Measurements from ENCODE around the gene COMP. TPM values are rescaled to one million over a fixed set of nuclear protein-coding genes. Genes with fewer than 3 reads are reported as not detected.

COMP gene
- total and polyA plus RNA-seq, 2 donors (not counting 1 experiment from before 2014, with no cell fraction given) = not detected

DNA sequence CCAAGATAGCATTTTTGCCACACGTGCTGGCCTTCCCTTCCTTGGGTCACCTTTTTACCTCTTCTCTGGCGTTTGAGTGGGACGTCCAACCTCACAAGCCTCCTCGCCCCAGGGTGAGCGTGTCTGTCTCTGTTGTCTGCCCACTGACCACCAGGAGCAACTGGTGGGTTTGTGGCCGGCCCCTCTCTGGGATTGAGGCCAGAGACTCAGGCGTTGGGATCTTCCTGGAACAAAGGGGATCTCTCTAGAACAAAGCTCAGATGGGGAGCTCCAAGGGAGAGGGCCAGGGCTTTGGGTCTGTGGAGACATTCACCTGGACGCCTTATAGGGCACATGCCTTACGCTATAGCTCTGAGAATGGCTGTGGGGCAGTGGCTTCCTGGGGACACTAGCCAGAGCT lies 17.4 kb downstream of the COMP start:
- no peak for DNase-seq
- Histone ChIP-seq H3K9ac (ENCODE audit: low read length) (no peak overlapping the region), H3K79me2 (ENCODE audit: control insufficient read depth, insufficient read depth, low read length) (no peaks in the 10 kb centered on the region), H3K36me3 (replicated peaks in 1 of 2; ENCODE audit: control extremely low read depth in 1 of 2, control insufficient read depth in 1 of 2, extremely low read depth in 1 of 2, insufficient read depth in 2 of 2, low read length in 1 of 2) (peaks cover 0 to 8% of the 10 kb centered on the region in 2 experiments), H3K4me2 (replicated peaks; ENCODE audit: low read depth, low read length, poor library complexity, severe bottlenecking) (no peak overlapping the region), H3K27ac (ENCODE audit: low read length in 2 of 2) (no peak overlapping the region), H4K20me1 (ENCODE audit: control insufficient read depth, insufficient read depth, low read length, poor library complexity, severe bottlenecking) (no peaks in the 10 kb centered on the region), H3K4me1 (ENCODE audit: control insufficient read depth in 2 of 2, insufficient read depth in 2 of 2, low read length in 2 of 2) (no peaks in the 10 kb centered on the region), H3K4me3 (ENCODE audit: control extremely low read depth in 1 of 5, extremely low read depth in 1 of 5, insufficient read depth in 1 of 5, low read depth in 2 of 5, low read length in 4 of 5) (no peak overlapping the region), H3K9me3 (ENCODE audit: control extremely low read depth in 1 of 3, control insufficient read depth in 2 of 3, insufficient read depth in 1 of 3, low read length in 2 of 3) (no peaks in the 10 kb centered on the region), H2AFZ (ENCODE audit: insufficient read depth, low read depth, low read length, poor library complexity, severe bottlenecking) (no peak overlapping the region), H3K27me3 (replicated peaks in 1 of 4; ENCODE audit: control extremely low read depth in 1 of 4, control insufficient read depth in 3 of 4, insufficient read depth in 4 of 4, low read length in 3 of 4) (no peaks in the 10 kb centered on the region)
- H3K27ac Mint-ChIP-seq = no peak overlapping the region
- POLR2A ChIA-PET = no interaction called here
- CTCF ChIA-PET = no interaction called here
- TF ChIP-seq, protein P1, sequence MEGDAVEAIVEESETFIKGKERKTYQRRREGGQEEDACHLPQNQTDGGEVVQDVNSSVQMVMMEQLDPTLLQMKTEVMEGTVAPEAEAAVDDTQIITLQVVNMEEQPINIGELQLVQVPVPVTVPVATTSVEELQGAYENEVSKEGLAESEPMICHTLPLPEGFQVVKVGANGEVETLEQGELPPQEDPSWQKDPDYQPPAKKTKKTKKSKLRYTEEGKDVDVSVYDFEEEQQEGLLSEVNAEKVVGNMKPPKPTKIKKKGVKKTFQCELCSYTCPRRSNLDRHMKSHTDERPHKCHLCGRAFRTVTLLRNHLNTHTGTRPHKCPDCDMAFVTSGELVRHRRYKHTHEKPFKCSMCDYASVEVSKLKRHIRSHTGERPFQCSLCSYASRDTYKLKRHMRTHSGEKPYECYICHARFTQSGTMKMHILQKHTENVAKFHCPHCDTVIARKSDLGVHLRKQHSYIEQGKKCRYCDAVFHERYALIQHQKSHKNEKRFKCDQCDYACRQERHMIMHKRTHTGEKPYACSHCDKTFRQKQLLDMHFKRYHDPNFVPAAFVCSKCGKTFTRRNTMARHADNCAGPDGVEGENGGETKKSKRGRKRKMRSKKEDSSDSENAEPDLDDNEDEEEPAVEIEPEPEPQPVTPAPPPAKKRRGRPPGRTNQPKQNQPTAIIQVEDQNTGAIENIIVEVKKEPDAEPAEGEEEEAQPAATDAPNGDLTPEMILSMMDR (IDR thresholded peaks at IDR 0.05) = no peak
- no peak for TF ChIP-seq EZH2 (IDR thresholded peaks at IDR 0.05; ENCODE audit: borderline replicate concordance, insufficient read depth, low read depth, low read length, poor library complexity, severe bottlenecking)
- H3K9me3 Mint-ChIP-seq (ENCODE audit: insufficient read depth) = no peaks in the 10 kb centered on the region
- no peak for ATAC-seq (ENCODE audit: low read depth)
- intact Hi-C loops (cut with micrococcal nuclease) = no loop called here
- H3K4me1 Mint-ChIP-seq = no peaks in the 10 kb centered on the region
- no peaks in the 10 kb centered on the region for H3K27me3 Mint-ChIP-seq
- H3K4me3 Mint-ChIP-seq = no peak overlapping the region
- 91% methylated on average over 9 of the region's 9 CpGs for WGBS (ENCODE audit: insufficient coverage)

DNA sequence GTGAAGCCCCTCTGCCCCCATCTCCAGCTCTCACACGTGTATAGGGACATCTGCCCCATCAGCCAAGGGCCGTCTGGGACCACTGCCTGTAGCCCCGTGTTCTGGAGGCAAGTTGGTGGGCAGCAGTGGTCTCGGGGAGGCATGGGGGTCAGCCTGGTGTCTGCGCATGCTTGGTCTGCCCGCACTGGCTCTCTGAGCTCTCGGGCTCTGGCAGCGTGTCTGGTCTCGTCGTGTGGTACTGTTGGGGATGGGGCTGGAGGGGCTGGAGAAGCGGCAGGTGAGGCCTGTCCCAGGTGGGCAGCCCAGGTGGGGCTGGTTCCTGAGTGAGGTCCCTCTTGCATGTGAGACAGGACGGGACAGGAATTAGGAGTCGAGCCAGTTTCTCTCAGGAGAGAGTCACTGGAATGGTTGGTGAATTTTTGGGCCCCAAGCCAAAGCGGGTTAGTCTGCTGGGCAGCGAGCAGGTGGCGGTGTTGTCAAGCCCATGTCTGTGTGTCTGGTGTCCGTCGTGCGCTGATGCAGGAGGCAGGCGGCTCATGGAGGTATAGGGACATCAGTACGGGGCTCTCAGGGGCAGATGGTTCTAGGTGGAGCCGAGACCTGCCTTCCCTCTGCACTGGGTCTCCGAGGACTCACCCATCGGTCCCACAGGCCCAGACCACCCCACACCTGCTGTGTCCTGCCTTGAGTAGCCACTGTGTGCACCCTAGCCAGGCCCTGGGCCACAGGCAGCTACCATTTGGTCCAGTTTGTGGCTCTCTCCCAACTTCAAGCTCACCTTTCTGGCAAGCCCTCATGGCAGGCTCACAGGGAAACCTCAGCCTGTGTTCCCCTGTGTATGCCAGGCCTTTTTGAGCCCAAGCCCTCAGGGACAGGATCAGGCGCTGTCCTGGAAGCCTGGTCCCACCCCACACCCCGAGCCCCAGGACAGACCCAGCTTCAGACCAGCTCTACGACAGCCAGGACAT lies 18.2 kb downstream of the COMP start:
- H3K27me3 ChIP-seq (replicated peaks in 1 of 4; ENCODE audit: control extremely low read depth in 1 of 4, control insufficient read depth in 3 of 4, insufficient read depth in 4 of 4, low read length in 3 of 4) = no peaks in the 10 kb centered on the region
- no peaks in the 10 kb centered on the region for H3K9me3 Mint-ChIP-seq (ENCODE audit: insufficient read depth)
- peaks cover 0 to 8% of the 10 kb centered on the region in 2 experiments for H3K36me3 ChIP-seq (replicated peaks in 1 of 2; ENCODE audit: control extremely low read depth in 1 of 2, control insufficient read depth in 1 of 2, extremely low read depth in 1 of 2, insufficient read depth in 2 of 2, low read length in 1 of 2)
- no peak overlapping the region for H3K27ac Mint-ChIP-seq
- 88% methylated on average over 26 of the region's 27 CpGs for WGBS (ENCODE audit: insufficient coverage)
- ChIA-PET CTCF (interaction anchor here (0.6 kb wide), 1 partner anchor 261 kb away, joined by 4 read pairs; no protein-coding TSS in a partner anchor), POLR2A (no interaction called here)
- no peak overlapping the region for H3K4me3 ChIP-seq (ENCODE audit: control extremely low read depth in 1 of 5, extremely low read depth in 1 of 5, insufficient read depth in 1 of 5, low read depth in 2 of 5, low read length in 4 of 5)
- H3K4me1 Mint-ChIP-seq = no peaks in the 10 kb centered on the region
- H3K4me2 ChIP-seq (replicated peaks; ENCODE audit: low read depth, low read length, poor library complexity, severe bottlenecking) = no peak overlapping the region
- H3K79me2 ChIP-seq (ENCODE audit: control insufficient read depth, insufficient read depth, low read length) = no peaks in the 10 kb centered on the region
- no peak for TF ChIP-seq EZH2 (IDR thresholded peaks at IDR 0.05; ENCODE audit: borderline replicate concordance, insufficient read depth, low read depth, low read length, poor library complexity, severe bottlenecking)
- TF ChIP-seq, protein P1 (IDR thresholded peaks at IDR 0.05) = no peak
- H3K27ac ChIP-seq (ENCODE audit: low read length in 2 of 2) = no peak overlapping the region
- H3K9me3 ChIP-seq (ENCODE audit: control extremely low read depth in 1 of 3, control insufficient read depth in 2 of 3, insufficient read depth in 1 of 3, low read length in 2 of 3) = no peaks in the 10 kb centered on the region
- no peak overlapping the region for H2AFZ ChIP-seq (ENCODE audit: insufficient read depth, low read depth, low read length, poor library complexity, severe bottlenecking)
- H3K4me1 ChIP-seq (ENCODE audit: control insufficient read depth in 2 of 2, insufficient read depth in 2 of 2, low read length in 2 of 2) = no peaks in the 10 kb centered on the region
- no peaks in the 10 kb centered on the region for H3K27me3 Mint-ChIP-seq
- ATAC-seq (ENCODE audit: low read depth) (no peak), DNase-seq (no peak)
- no peak overlapping the region for H3K4me3 Mint-ChIP-seq
- intact Hi-C loops (cut with micrococcal nuclease) = no loop called here
- H3K9ac ChIP-seq (ENCODE audit: low read length) = no peak overlapping the region
- no peaks in the 10 kb centered on the region for H4K20me1 ChIP-seq (ENCODE audit: control insufficient read depth, insufficient read depth, low read length, poor library complexity, severe bottlenecking)

Measured in B cell (primary cell).